Epithelial cell of esophagus (primary cell): Measurements from ENCODE around the gene MYOG.
A peak's percentile ranks its signal among the peaks of the same experiment; 100 is the strongest.

ENCODE experiments used
- DNase-seq: peaks from one replicate; pipeline ENCODE4 v3.0.0; 2010; ENCODE audit warnings: low read depth
- H3K4me3 ChIP-seq: 2 replicates; pipeline ENCODE4 v1.5.1; 2011; ENCODE audit warnings: mild to moderate bottlenecking, low read length, control low read depth
- TF ChIP-seq, protein P1 (sequence below): IDR thresholded peaks from 2 replicates; pipeline ENCODE4 v1.5.1; 2011; ENCODE audit warnings: low read depth, mild to moderate bottlenecking, low read length, control low read depth, inconsistent platforms; ENCODE audit not compliant: insufficient read depth; ENCODE audit errors: missing control alignments

MYOG gene

DNA sequence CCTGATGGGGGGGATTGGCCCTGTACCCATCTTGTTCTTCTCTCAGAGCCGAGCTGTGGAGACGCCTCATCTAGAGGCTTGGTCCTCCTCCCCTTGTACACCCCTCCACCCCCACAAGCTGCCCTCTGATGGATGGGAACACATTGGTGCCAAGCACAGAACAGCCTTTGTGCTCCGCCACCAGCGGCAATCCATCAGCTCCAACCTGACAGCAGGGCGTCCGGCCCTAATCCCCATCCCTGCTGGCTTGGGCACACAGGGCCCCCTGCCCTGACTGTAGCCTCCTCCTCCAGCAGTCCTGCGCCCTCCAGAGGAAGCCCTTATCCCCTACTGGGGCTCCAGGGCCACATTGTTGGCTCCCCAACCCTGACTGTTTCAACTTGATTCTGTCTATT, 3.8 kb upstream of the MYOG start:
- DNase-seq, result no peak
- TF ChIP-seq, protein P1, sequence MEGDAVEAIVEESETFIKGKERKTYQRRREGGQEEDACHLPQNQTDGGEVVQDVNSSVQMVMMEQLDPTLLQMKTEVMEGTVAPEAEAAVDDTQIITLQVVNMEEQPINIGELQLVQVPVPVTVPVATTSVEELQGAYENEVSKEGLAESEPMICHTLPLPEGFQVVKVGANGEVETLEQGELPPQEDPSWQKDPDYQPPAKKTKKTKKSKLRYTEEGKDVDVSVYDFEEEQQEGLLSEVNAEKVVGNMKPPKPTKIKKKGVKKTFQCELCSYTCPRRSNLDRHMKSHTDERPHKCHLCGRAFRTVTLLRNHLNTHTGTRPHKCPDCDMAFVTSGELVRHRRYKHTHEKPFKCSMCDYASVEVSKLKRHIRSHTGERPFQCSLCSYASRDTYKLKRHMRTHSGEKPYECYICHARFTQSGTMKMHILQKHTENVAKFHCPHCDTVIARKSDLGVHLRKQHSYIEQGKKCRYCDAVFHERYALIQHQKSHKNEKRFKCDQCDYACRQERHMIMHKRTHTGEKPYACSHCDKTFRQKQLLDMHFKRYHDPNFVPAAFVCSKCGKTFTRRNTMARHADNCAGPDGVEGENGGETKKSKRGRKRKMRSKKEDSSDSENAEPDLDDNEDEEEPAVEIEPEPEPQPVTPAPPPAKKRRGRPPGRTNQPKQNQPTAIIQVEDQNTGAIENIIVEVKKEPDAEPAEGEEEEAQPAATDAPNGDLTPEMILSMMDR, result no peak
- H3K4me3 ChIP-seq, result no peak overlapping the region

DNA sequence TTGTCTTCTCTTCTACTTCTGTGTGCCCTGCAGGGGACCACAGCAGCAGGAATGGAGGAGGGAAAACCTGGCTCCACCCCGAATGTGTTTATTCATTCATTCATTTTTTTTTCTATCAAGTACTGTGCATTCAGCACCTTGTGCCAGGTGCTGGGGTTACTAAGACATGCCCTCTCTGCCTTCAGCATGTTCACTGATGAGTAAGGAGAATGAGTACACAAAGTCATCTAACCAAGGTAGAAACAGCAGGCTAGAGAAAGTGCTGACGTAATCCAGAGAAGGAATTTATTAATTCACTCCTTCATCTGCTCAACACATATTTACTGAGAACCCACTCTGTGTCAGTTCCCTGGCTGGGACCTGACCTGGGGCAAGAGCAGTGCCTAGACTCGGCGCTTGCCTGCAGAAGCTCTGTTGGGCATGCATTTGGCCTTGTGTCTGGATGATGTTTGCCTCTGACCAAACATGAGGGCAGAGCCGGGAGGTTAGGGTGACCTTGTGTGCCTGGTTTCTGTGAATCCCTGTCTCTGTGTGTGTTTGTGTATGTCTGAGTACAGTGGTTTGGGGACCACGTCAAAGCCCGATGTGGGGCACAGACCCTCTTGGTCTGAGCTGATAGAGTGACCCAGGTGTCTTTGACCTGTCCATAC, 3.3 kb upstream of the MYOG start:
- DNase-seq, result peak; percentile 85
- no peak overlapping the region for H3K4me3 ChIP-seq
- TF ChIP-seq, protein P1, result no peak

DNA sequence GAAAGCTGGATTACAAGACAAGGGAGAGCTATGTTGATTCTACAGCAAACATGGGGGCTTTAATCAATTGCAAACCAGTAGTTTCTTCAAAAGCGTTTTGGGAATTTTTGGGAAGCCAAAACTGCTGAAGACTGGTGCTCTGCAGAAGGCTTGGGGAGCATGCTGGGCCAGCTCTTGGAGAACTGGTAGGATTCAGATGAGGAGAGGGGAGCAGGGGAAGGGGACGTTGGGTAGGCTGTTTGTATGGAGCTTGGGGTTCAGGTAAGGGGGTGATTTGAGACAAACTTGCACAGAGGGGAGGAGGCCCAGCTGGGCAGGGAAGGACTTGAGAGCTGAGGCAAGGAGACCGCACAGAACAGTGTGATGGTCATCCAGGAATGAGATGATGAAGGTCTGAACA, 2.6 kb upstream of the MYOG start:
- no peak overlapping the region for H3K4me3 ChIP-seq
- DNase-seq, result no peak

DNA sequence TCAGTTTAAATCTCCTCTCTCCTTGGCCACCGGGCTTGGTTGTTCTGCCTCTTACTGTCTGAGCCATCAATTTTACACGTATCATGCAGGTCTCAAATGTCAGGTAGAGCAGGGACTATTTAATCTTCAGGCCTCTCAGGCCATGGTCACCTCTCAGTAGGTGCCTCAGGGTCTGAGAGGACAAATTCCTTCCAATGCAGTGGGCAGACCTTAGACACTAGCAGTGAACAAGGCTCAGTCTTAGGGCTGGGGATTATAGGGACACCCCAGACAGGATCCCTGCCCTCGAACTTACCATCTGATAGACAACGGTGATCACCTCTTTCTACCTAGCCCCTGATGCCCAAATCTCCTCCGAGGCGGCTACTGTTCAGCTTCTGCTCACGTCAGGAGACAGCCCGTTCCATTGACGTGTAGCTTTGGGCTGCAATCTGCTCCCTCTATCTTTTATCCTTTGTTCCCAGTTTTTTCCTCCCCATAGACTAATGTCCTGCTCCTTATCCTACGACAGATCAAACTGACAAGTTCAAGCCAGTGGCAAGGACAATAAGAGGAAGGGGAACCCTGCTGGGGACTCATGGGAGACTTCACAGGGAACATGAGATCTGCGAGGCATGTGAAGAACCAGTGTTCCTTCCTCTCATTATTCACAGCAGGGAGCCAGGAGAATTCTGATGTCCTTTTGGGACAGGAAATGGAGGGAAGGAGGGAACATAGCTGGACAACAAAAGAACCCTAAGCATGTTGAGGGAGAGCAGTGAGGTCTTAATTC, 1.4 kb upstream of the MYOG start:
- no peak overlapping the region for H3K4me3 ChIP-seq
- no peak for DNase-seq
- TF ChIP-seq, protein P1, result no peak

More for the DNA sequence above, 2.6 kb upstream of the MYOG start:
- TF ChIP-seq, protein P1, result no peak

DNA sequence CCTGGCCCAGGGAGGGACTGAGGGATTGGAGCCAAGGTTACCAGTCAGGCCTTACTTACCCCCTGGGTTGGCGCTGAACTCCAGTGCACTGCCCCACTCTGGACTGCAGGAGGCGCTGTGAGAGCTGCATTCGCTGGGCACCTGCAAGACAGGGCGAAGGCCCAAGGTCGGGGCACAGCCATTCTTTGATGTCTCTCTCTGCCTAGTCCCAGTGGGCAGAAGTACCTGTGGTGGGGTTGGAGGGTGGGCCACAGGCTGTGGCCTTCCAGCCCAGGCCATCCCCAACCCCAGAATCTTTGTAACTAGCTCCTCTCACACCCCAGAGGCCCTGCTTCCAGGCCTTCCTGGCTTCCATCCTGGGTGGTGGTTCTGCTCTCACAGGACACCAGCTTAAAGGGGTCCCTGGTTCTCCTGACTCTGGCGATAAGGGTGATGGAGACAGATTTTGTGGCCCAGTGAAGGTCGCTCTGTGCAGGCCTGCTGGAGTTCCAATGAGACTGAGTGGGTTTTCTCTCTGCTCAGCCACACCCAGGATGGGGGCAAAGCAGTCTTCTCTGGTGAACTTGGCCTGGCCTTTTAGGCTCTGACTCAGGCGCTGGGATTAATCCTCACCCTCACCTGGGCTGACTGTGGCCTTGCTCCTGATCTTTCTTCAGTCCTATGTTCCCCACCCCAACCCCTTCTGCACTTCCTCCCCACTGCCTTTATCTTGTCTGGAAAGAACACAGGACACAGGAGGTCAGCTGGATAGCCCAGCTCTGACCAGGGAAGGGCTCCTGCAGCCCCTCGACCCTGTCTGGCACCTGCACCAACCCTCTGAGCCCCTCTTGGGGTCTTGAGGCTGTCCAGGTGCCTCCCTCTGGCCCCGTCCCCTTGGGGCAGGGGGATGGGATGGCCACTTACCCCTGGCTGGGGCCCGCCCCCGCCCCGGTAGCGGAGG, 954 bp downstream of the MYOG start:
- TF ChIP-seq, protein P1, result peak; percentile 13
- H3K4me3 ChIP-seq, result no peak overlapping the region
- no peak for DNase-seq

DNA sequence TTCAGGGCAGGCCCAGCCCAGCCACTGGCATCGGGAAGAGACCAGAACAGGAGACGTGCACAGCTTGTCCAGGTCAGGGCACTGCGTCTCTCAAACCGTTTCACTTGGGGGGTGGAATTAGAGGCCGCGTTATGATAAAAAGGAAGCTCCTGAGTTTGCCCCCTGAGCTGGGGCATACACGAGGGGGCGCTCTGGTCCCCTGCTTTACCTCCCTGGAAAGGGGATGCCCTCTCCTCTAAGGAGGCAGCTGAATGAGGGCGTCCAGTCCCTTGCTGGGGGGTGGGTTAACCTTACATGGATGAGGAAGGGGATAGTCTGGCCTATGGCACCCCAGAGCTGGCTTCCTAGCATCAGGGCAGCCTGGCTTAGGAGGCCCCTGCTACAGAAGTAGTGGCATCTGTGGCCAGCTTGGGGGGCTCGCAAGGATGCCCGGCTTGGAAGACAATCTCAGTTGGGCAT, 2.3 kb downstream of the MYOG start:
- H3K4me3 ChIP-seq, result no peak overlapping the region
- TF ChIP-seq, protein P1, result no peak
- DNase-seq, result no peak
